ENCODE data around the gene WDR27.

Gene WDR27

GRCh38 chr6:169701954-169702839 lies at the start of gene WDR27, which contains the start of gene C6orf120:
TSS of gene WDR27 (minus strand) at chr6:169702029. CDS start at chr6:169689005, 13,024 bp downstream.
TSS of gene C6orf120 (plus strand) at chr6:169702126. CDS start at chr6:169702460, 334 bp downstream.
- Histone ChIP-seq H3K27me3 (ENCODE audit: control insufficient read depth in 1 of 2, insufficient read depth in 2 of 2, low read length in 2 of 2) (no peaks in the 10 kb centered on the region), H3K9me3 (ENCODE audit: control insufficient read depth in 1 of 2, low read length in 2 of 2) (no peaks in the 10 kb centered on the region), H3K9ac (ENCODE audit: low read depth in 1 of 2, low read length in 2 of 2) (peak within 1 kb of the TSS; percentile 84 to 89), H3K27ac (ENCODE audit: low read depth, low read length) (peak within 1 kb of the TSS; percentile 97), H3K4me1 (ENCODE audit: control insufficient read depth in 1 of 2, insufficient read depth in 2 of 2, low read length in 2 of 2) (peaks cover 29 to 44% of the 10 kb centered on the region in 2 donors), H3K4me3 (ENCODE audit: low read depth in 1 of 2, low read length in 2 of 2) (peak within 1 kb of the TSS; percentile 90 to 97), H3K36me3 (ENCODE audit: control insufficient read depth in 1 of 2, insufficient read depth in 2 of 2, low read length in 2 of 2) (peaks cover 0 to 12% of the 10 kb centered on the region in 2 donors)

- Histone ChIP-seq H3K4me3 (ENCODE audit: low read depth in 1 of 2, low read length in 2 of 2) (no peak overlapping the region), H3K4me1 (ENCODE audit: control insufficient read depth in 1 of 2, insufficient read depth in 2 of 2, low read length in 2 of 2) (peaks cover 11 to 13% of the 10 kb centered on the region in 2 donors), H3K9ac (ENCODE audit: low read depth in 1 of 2, low read length in 2 of 2) (no peak overlapping the region), H3K27ac (ENCODE audit: low read depth, low read length) (no peak overlapping the region), H3K27me3 (ENCODE audit: control insufficient read depth in 1 of 2, insufficient read depth in 2 of 2, low read length in 2 of 2) (no peaks in the 10 kb centered on the region), H3K9me3 (ENCODE audit: control insufficient read depth in 1 of 2, low read length in 2 of 2) (no peaks in the 10 kb centered on the region), H3K36me3 (ENCODE audit: control insufficient read depth in 1 of 2, insufficient read depth in 2 of 2, low read length in 2 of 2) (no peaks in the 10 kb centered on the region)
Measured at GRCh38 chr6:169746556-169746955, 44.7 kb upstream of the WDR27 start.

GRCh38 chr6:169745405-169745804 lies 43.6 kb upstream of the WDR27 start:
- Histone ChIP-seq H3K36me3 (ENCODE audit: control insufficient read depth in 1 of 2, insufficient read depth in 2 of 2, low read length in 2 of 2) (no peaks in the 10 kb centered on the region), H3K9me3 (ENCODE audit: control insufficient read depth in 1 of 2, low read length in 2 of 2) (no peaks in the 10 kb centered on the region), H3K4me3 (ENCODE audit: low read depth in 1 of 2, low read length in 2 of 2) (no peak overlapping the region), H3K27ac (ENCODE audit: low read depth, low read length) (no peak overlapping the region), H3K27me3 (ENCODE audit: control insufficient read depth in 1 of 2, insufficient read depth in 2 of 2, low read length in 2 of 2) (no peaks in the 10 kb centered on the region), H3K9ac (ENCODE audit: low read depth in 1 of 2, low read length in 2 of 2) (no peak overlapping the region), H3K4me1 (ENCODE audit: control insufficient read depth in 1 of 2, insufficient read depth in 2 of 2, low read length in 2 of 2) (peaks cover 4 to 10% of the 10 kb centered on the region in 2 donors)

GRCh38 chr6:169741344-169741743 lies 39.5 kb upstream of the WDR27 start:
- Histone ChIP-seq H3K4me3 (ENCODE audit: low read depth in 1 of 2, low read length in 2 of 2) (no peak overlapping the region), H3K27ac (ENCODE audit: low read depth, low read length) (no peak overlapping the region), H3K9ac (ENCODE audit: low read depth in 1 of 2, low read length in 2 of 2) (no peak overlapping the region), H3K27me3 (ENCODE audit: control insufficient read depth in 1 of 2, insufficient read depth in 2 of 2, low read length in 2 of 2) (no peaks in the 10 kb centered on the region), H3K36me3 (ENCODE audit: control insufficient read depth in 1 of 2, insufficient read depth in 2 of 2, low read length in 2 of 2) (no peaks in the 10 kb centered on the region), H3K9me3 (ENCODE audit: control insufficient read depth in 1 of 2, low read length in 2 of 2) (no peaks in the 10 kb centered on the region), H3K4me1 (ENCODE audit: control insufficient read depth in 1 of 2, insufficient read depth in 2 of 2, low read length in 2 of 2) (no peaks in the 10 kb centered on the region)

GRCh38 chr6:169738976-169739529 lies 37.2 kb upstream of the WDR27 start:
- no peaks in the 10 kb centered on the region for H3K36me3 ChIP-seq (ENCODE audit: control insufficient read depth in 1 of 2, insufficient read depth in 2 of 2, low read length in 2 of 2)
- H3K9me3 ChIP-seq (ENCODE audit: control insufficient read depth in 1 of 2, low read length in 2 of 2): no peaks in the 10 kb centered on the region
- H3K4me1 ChIP-seq (ENCODE audit: control insufficient read depth in 1 of 2, insufficient read depth in 2 of 2, low read length in 2 of 2): no peaks in the 10 kb centered on the region
- no peak overlapping the region for H3K27ac ChIP-seq (ENCODE audit: low read depth, low read length)
- no peaks in the 10 kb centered on the region for H3K27me3 ChIP-seq (ENCODE audit: control insufficient read depth in 1 of 2, insufficient read depth in 2 of 2, low read length in 2 of 2)
- H3K4me3 ChIP-seq (ENCODE audit: low read depth in 1 of 2, low read length in 2 of 2): no peak overlapping the region
- no peak overlapping the region for H3K9ac ChIP-seq (ENCODE audit: low read depth in 1 of 2, low read length in 2 of 2)

- Histone ChIP-seq H3K36me3 (ENCODE audit: control insufficient read depth in 1 of 2, insufficient read depth in 2 of 2, low read length in 2 of 2) (no peaks in the 10 kb centered on the region), H3K9ac (ENCODE audit: low read depth in 1 of 2, low read length in 2 of 2) (no peak overlapping the region), H3K27ac (ENCODE audit: low read depth, low read length) (no peak overlapping the region), H3K27me3 (ENCODE audit: control insufficient read depth in 1 of 2, insufficient read depth in 2 of 2, low read length in 2 of 2) (no peaks in the 10 kb centered on the region), H3K4me1 (ENCODE audit: control insufficient read depth in 1 of 2, insufficient read depth in 2 of 2, low read length in 2 of 2) (no peaks in the 10 kb centered on the region), H3K4me3 (ENCODE audit: low read depth in 1 of 2, low read length in 2 of 2) (no peak overlapping the region), H3K9me3 (ENCODE audit: control insufficient read depth in 1 of 2, low read length in 2 of 2) (no peaks in the 10 kb centered on the region)
Measured at GRCh38 chr6:169738204-169738975, 36.6 kb upstream of the WDR27 start.

GRCh38 chr6:169729961-169730360 lies 28.1 kb upstream of the WDR27 start:
- Histone ChIP-seq H3K27ac (ENCODE audit: low read depth, low read length) (no peak overlapping the region), H3K9me3 (ENCODE audit: control insufficient read depth in 1 of 2, low read length in 2 of 2) (no peaks in the 10 kb centered on the region), H3K9ac (ENCODE audit: low read depth in 1 of 2, low read length in 2 of 2) (no peak overlapping the region), H3K4me3 (ENCODE audit: low read depth in 1 of 2, low read length in 2 of 2) (no peak overlapping the region), H3K36me3 (ENCODE audit: control insufficient read depth in 1 of 2, insufficient read depth in 2 of 2, low read length in 2 of 2) (no peaks in the 10 kb centered on the region), H3K4me1 (ENCODE audit: control insufficient read depth in 1 of 2, insufficient read depth in 2 of 2, low read length in 2 of 2) (peaks cover 4 to 8% of the 10 kb centered on the region in 2 donors), H3K27me3 (ENCODE audit: control insufficient read depth in 1 of 2, insufficient read depth in 2 of 2, low read length in 2 of 2) (no peaks in the 10 kb centered on the region)

GRCh38 chr6:169726963-169727362 lies 25.1 kb upstream of the WDR27 start:
- no peak overlapping the region for H3K4me3 ChIP-seq (ENCODE audit: low read depth in 1 of 2, low read length in 2 of 2)
- peaks cover 11 to 17% of the 10 kb centered on the region in 2 donors for H3K4me1 ChIP-seq (ENCODE audit: control insufficient read depth in 1 of 2, insufficient read depth in 2 of 2, low read length in 2 of 2)
- H3K9me3 ChIP-seq (ENCODE audit: control insufficient read depth in 1 of 2, low read length in 2 of 2): no peaks in the 10 kb centered on the region
- no peaks in the 10 kb centered on the region for H3K27me3 ChIP-seq (ENCODE audit: control insufficient read depth in 1 of 2, insufficient read depth in 2 of 2, low read length in 2 of 2)
- no peak overlapping the region for H3K9ac ChIP-seq (ENCODE audit: low read depth in 1 of 2, low read length in 2 of 2)
- no peaks in the 10 kb centered on the region for H3K36me3 ChIP-seq (ENCODE audit: control insufficient read depth in 1 of 2, insufficient read depth in 2 of 2, low read length in 2 of 2)
- no peak overlapping the region for H3K27ac ChIP-seq (ENCODE audit: low read depth, low read length)

GRCh38 chr6:169726049-169726400 lies 24.2 kb upstream of the WDR27 start:
- H3K9ac ChIP-seq (ENCODE audit: low read depth in 1 of 2, low read length in 2 of 2): no peak overlapping the region
- H3K4me1 ChIP-seq (ENCODE audit: control insufficient read depth in 1 of 2, insufficient read depth in 2 of 2, low read length in 2 of 2): peaks cover 19 to 21% of the 10 kb centered on the region in 2 donors
- no peak overlapping the region for H3K4me3 ChIP-seq (ENCODE audit: low read depth in 1 of 2, low read length in 2 of 2)
- H3K27me3 ChIP-seq (ENCODE audit: control insufficient read depth in 1 of 2, insufficient read depth in 2 of 2, low read length in 2 of 2): no peaks in the 10 kb centered on the region
- no peaks in the 10 kb centered on the region for H3K9me3 ChIP-seq (ENCODE audit: control insufficient read depth in 1 of 2, low read length in 2 of 2)
- no peaks in the 10 kb centered on the region for H3K36me3 ChIP-seq (ENCODE audit: control insufficient read depth in 1 of 2, insufficient read depth in 2 of 2, low read length in 2 of 2)
- no peak overlapping the region for H3K27ac ChIP-seq (ENCODE audit: low read depth, low read length)
